Sigmoid colon (tissue), 7 donors: ENCODE results near the gene COL28A1. TPM values are rescaled to one million over a fixed set of nuclear protein-coding genes. Genes with fewer than 3 reads are reported as not detected.

ENCODE experiments used
- DNase-seq: peaks from one replicate; pipeline ENCODE4 v3.0.0-alpha.2; 2019
- H3K27ac ChIP-seq, 4 donors: fragments of 200-600 bp; sonication (generic); one replicate each; pipeline ENCODE4 v1.5.1; 2016 to 2019; ENCODE audit warnings: mild to moderate bottlenecking in 1 of 4
- H3K27me3 ChIP-seq, 3 donors: fragments of 200-600 bp; sonication (generic); one replicate each; pipeline ENCODE4 v1.5.1; 2019; ENCODE audit warnings: mild to moderate bottlenecking in 1 of 3
- H3K36me3 ChIP-seq, 4 donors: fragments of 200-600 bp; sonication (generic); one replicate each; pipeline ENCODE4 v1.5.1; 2016 to 2019
- H3K4me1 ChIP-seq, 4 donors: fragments of 200-600 bp; sonication (generic); one replicate each; pipeline ENCODE4 v1.5.1; 2017 to 2019
- H3K4me3 ChIP-seq, 4 donors: fragments of 200-600 bp; sonication (generic); one replicate each; pipeline ENCODE4 v1.5.1; 2017 to 2019; ENCODE audit warnings: mild to moderate bottlenecking in 2 of 4, moderate library complexity in 1 of 4
- H3K9me3 ChIP-seq, 4 donors: fragments of 200-600 bp in 3 of 4; sonication (generic) in 3 of 4; one replicate each; pipeline versions ENCODE4 v1.5.1 to v1.6.1; 2013 to 2019
- CTCF ChIP-seq, 4 experiments: fragments of 450-650 bp in 3 of 4; fragments of 200-600 bp in 1 of 4; IDR thresholded peaks; one replicate each; pipeline ENCODE4 v1.5.1; 2016 to 2019; ENCODE audit warnings: antibody characterized with exemption in 4 of 4, mild to moderate bottlenecking in 3 of 4, moderate library complexity in 2 of 4
- EP300 ChIP-seq, 4 donors: sonication (generic); formaldehyde crosslinking; IDR thresholded peaks; one replicate each; pipeline ENCODE4 v1.6.1; 2017; ENCODE audit warnings: antibody characterized with exemption in 4 of 4
- POLR2A ChIP-seq, 2 donors: fragments of 450-650 bp; IDR thresholded peaks; one replicate each; pipeline ENCODE4 v1.6.1; 2016; ENCODE audit warnings: antibody characterized with exemption in 2 of 2, mild to moderate bottlenecking in 2 of 2, moderate library complexity in 2 of 2
- POLR2AphosphoS5 ChIP-seq, 4 donors: sonication (generic); formaldehyde crosslinking; IDR thresholded peaks; one replicate each; pipeline ENCODE4 v1.6.1; 2017; ENCODE audit warnings: antibody characterized with exemption in 4 of 4
- WGBS, 2 donors: extraction: QIAGEN DNeasy Blood & Tissue Kit; methylation state at CpG; one replicate each; pipeline ENCODE4 v1.1.7; 2013; 5-methylcytosine and 5-hydroxymethylcytosine counted together
- intact Hi-C: fragments of 100-400 bp; cut with DNase I; formaldehyde crosslinking; loops from one replicate; pipeline ENCODE4 v1.15.1; 2023
- polyA plus RNA-seq, 3 donors: library from polyadenylated mRNA; stranded (reverse); fragments of 200-250 nt; gene quantifications; one replicate each; pipeline ENCODE4 v1.2.3, GENCODE V29; 2013
- total RNA-seq, 4 donors: library from RNA; depleted of rRNA; stranded (reverse); fragments of >200 nt; gene quantifications; one replicate each; pipeline ENCODE4 v1.1.0, GENCODE V29; 2016
- donor health status: healthy with polysubstance abuse.
- donor health status: Bipolar disorder and iron deficiency.
- donor health status: healthy.

Gene COL28A1
- total RNA-seq = 10 to 100 TPM in 3 of 4 donors, 1 to 10 TPM in 1; 9.9 to 25.5 (median 17.3) TPM
- 1 to 10 TPM in 2 of 3 donors, under 1 TPM in 1; 0.60 to 3.5 (median 1.6) TPM for polyA plus RNA-seq

DNA sequence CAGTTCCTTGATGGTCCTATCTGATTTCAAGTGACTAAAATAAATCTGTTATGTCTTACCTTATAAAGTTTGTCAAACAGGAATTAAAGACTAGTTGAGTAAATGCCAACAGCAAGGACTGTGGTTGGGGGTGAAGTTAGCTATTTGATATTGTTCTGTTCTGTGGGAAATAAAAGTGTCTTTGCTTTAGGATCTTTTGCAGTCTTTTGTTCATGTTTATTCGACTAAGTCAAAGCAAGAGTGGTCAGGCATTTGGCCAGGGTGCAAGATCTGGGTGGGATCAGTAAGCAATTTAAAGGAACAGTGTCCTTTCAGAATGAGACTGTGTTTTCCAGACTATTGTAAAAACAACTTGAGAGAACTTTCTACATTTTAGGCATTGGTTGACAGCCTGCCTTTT is at the start of gene COL28A1:
TSS of gene COL28A1 (minus strand) at position 183 of the 400 bp plus-strand sequence. CDS start 2,998 bp downstream, outside the sequence.
- no peaks in the 10 kb centered on the region for H3K36me3 ChIP-seq
- 19 to 35% methylated on average over 1 of the region's 1 CpG for WGBS, 2 donors
- no peak within 1 kb of the TSS for H3K27ac ChIP-seq
- intact Hi-C loops = no loop called here
- no peaks in the 10 kb centered on the region for H3K27me3 ChIP-seq
- no peak for TF ChIP-seq CTCF (IDR thresholded peaks at IDR 0.05)
- no peak for TF ChIP-seq POLR2AphosphoS5 (IDR thresholded peaks at IDR 0.05)
- TF ChIP-seq POLR2A (IDR thresholded peaks at IDR 0.05) = no peak
- TF ChIP-seq EP300 (IDR thresholded peaks at IDR 0.05) = no peak
- no peaks in the 10 kb centered on the region for H3K4me1 ChIP-seq
- peak within 1 kb of the TSS in 2 of 4 donors; percentile 0 to 2 for H3K4me3 ChIP-seq
- H3K9me3 ChIP-seq = no peaks in the 10 kb centered on the region
- DNase-seq = no peak

DNA sequence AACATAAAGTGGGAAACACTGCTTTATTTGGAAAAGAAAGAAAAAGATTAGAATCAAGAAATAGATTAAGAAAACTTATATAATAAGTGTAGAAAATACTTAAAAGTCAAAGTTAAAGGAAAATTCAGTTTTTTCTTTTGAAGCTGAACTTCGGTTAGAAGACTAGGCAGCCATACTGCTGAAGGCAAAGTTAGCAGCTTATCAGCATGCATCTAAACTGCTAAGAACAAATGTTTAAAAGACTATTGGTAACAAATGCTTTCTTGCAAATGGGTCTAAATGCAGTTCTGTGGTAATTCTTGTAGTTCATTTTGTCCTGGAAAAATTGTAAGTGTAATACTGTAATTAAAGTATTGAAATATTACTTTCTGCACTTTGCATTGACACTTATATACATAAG is 49.0 kb upstream of the COL28A1 start:
- Histone ChIP-seq H3K4me3 (no peak overlapping the region), H3K27ac (no peak overlapping the region), H3K27me3 (no peaks in the 10 kb centered on the region), H3K4me1 (peaks cover 0 to 6% (median 0%) of the 10 kb centered on the region in 4 donors), H3K9me3 (no peaks in the 10 kb centered on the region), H3K36me3 (no peaks in the 10 kb centered on the region)
- intact Hi-C loops = no loop called here
- no peak for DNase-seq
- TF ChIP-seq CTCF (IDR thresholded peaks at IDR 0.05) = no peak
- no peak for TF ChIP-seq POLR2AphosphoS5 (IDR thresholded peaks at IDR 0.05)
- no peak for TF ChIP-seq POLR2A (IDR thresholded peaks at IDR 0.05)
- no peak for TF ChIP-seq EP300 (IDR thresholded peaks at IDR 0.05)
- WGBS, 2 donors = 84 to 87% methylated on average over 1 of the region's 1 CpG

GRCh38 chr7:7583731-7584130 is 48.1 kb upstream of the COL28A1 start:
- Histone ChIP-seq H3K4me3 (no peak overlapping the region), H3K9me3 (no peaks in the 10 kb centered on the region), H3K36me3 (no peaks in the 10 kb centered on the region), H3K27me3 (no peaks in the 10 kb centered on the region), H3K4me1 (peaks cover 0 to 6% (median 0%) of the 10 kb centered on the region in 4 donors), H3K27ac (no peak overlapping the region)
- no peak for TF ChIP-seq CTCF (IDR thresholded peaks at IDR 0.05)
- TF ChIP-seq POLR2A (IDR thresholded peaks at IDR 0.05) = no peak
- TF ChIP-seq EP300 (IDR thresholded peaks at IDR 0.05) = no peak
- TF ChIP-seq POLR2AphosphoS5 (IDR thresholded peaks at IDR 0.05) = no peak
- 91 to 93% methylated on average over 2 of the region's 2 CpGs for WGBS, 2 donors
- intact Hi-C loops = no loop called here
- DNase-seq = no peak

- TF ChIP-seq CTCF (IDR thresholded peaks at IDR 0.05) (no peak), POLR2AphosphoS5 (IDR thresholded peaks at IDR 0.05) (no peak), EP300 (IDR thresholded peaks at IDR 0.05) (no peak), POLR2A (IDR thresholded peaks at IDR 0.05) (no peak)
- Histone ChIP-seq H3K36me3 (no peaks in the 10 kb centered on the region), H3K27me3 (no peaks in the 10 kb centered on the region), H3K27ac (no peak overlapping the region), H3K4me3 (no peak overlapping the region), H3K4me1 (peaks cover 0 to 6% (median 0%) of the 10 kb centered on the region in 4 donors), H3K9me3 (no peaks in the 10 kb centered on the region)
- WGBS, 2 donors = 93 to 99% methylated on average over 1 of the region's 1 CpG
- intact Hi-C loops = loop anchor here (1.0 kb wide), 1 partner anchor 23 kb away; no protein-coding TSS in a partner anchor
- no peak for DNase-seq
These were observed 46.9 kb upstream of the COL28A1 start for GRCh38 chr7:7582596-7582995.
